ENCODE data around the gene OR10Z1.
A peak's percentile ranks its signal among the peaks of the same experiment; 100 is the strongest.

Gene OR10Z1

DNA sequence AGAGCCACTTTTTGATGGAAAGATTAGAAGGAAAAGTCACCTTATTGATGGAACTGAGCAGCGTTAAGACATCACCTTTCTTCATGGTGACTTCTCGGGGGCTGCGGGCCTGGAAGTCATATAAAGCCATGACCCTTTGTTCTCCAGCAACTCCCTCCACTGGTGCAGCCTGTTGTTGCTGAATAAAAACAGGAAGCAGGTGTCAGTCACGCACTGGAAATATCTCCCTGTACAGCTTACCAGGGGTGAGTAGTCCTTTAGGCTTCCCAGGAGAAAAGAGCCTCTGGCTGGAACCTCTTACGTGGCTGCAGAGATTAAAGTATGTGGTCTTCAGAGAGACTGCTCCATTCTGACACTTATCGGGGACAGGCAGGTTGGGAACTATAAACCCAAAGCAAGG, 49.5 kb downstream of the OR10Z1 start:
- no peaks in the 10 kb centered on the region for H3K79me2 ChIP-seq (ENCODE audit: insufficient read depth, low read length)
- H3K36me3 ChIP-seq (ENCODE audit: insufficient read depth, low read length): no peaks in the 10 kb centered on the region
- peaks cover 43% of the 10 kb centered on the region for H3K27me3 ChIP-seq (ENCODE audit: insufficient read depth, low read length, poor library complexity)
- H3K9me3 ChIP-seq (ENCODE audit: insufficient read depth, low read length, severe bottlenecking): no peaks in the 10 kb centered on the region
- H3K4me1 ChIP-seq (ENCODE audit: insufficient read depth, low read length): no peaks in the 10 kb centered on the region; the same call in 1 of the 2 replicates
- no peak overlapping the region for H2AFZ ChIP-seq (ENCODE audit: low read depth, low read length)
- no peaks in the 10 kb centered on the region for H4K20me1 ChIP-seq (ENCODE audit: insufficient read depth, low read length)
- ATAC-seq (ENCODE audit: insufficient read depth, low read depth): peak; percentile 33; the same call in 1 of the 3 replicates
- TF ChIP-seq EZH2 (IDR thresholded peaks at IDR 0.05; ENCODE audit: borderline replicate concordance, low read depth, low read length, severe bottlenecking) (no peak), CTCF (IDR thresholded peaks at IDR 0.05; ENCODE audit: borderline replicate concordance, extremely low read depth, low read length, poor library complexity, severe bottlenecking) (peak; percentile 19)
- no peak overlapping the region for H3K4me3 ChIP-seq (ENCODE audit: low read depth in 1 of 2, low read length in 2 of 2)
- H3K27ac ChIP-seq (ENCODE audit: low read length): no peak overlapping the region
- H3K4me2 ChIP-seq (ENCODE audit: insufficient read depth, low read length): no peak overlapping the region
- peak; percentile 8 for DNase-seq
- H3K9ac ChIP-seq (ENCODE audit: low read depth, low read length): no peak overlapping the region

Data from DND-41 (cell line).